Glomerular endothelial cell (primary cell): ENCODE measurements around the gene B2M. TPM values are rescaled to one million over a fixed set of nuclear protein-coding genes. Genes with fewer than 3 reads are reported as not detected.
"Not testable (repeated sequence)": the region's sequence is repeated elsewhere in the genome, so short reads cannot be mapped to it uniquely, and the experiment has no call there.

Experiments used
- DNase-seq: peaks from one replicate; pipeline ENCODE4 v3.0.0-alpha.2; 2011; ENCODE audit warnings: low read depth, low spot score; ENCODE audit errors: extremely low read depth
- total RNA-seq: library from RNA; depleted of rRNA; stranded (reverse); fragments of >200 nt; gene quantifications from 2 replicates; pipeline ENCODE4 v1.2.3, GENCODE V29; 2015

Gene B2M
- total RNA-seq, 1 donor from 2014 or later, result 4,884 TPM

GRCh38 chr15:44720460-44721176, 9.3 kb downstream of the B2M start:
- no peak for DNase-seq

GRCh38 chr15:44722011-44722410, 10.7 kb downstream of the B2M start:
- DNase-seq, result no peak

- no peak for DNase-seq
Measured at GRCh38 chr15:44726136-44726535, 14.8 kb downstream of the B2M start.

- DNase-seq, result peak; percentile 88
Measured at GRCh38 chr15:44726568-44727484, 15.5 kb downstream of the B2M start.

GRCh38 chr15:44727485-44728231, 16.3 kb downstream of the B2M start:
- no peak for DNase-seq

GRCh38 chr15:44728232-44728575, 16.9 kb downstream of the B2M start:
- not testable (repeated sequence) for DNase-seq

- peak; percentile 98 for DNase-seq
Measured at GRCh38 chr15:44728576-44729407, 17.5 kb downstream of the B2M start.

GRCh38 chr15:44729408-44730127, 18.3 kb downstream of the B2M start:
- DNase-seq, result no peak

- no peak for DNase-seq
Measured at GRCh38 chr15:44734839-44735481, 23.6 kb downstream of the B2M start.

- DNase-seq, result no peak
Measured at GRCh38 chr15:44735482-44736180, 24.3 kb downstream of the B2M start.

GRCh38 chr15:44736181-44736765, 25.0 kb downstream of the B2M start, which contains the start of gene TRIM69:
Gene TRIM69, plus strand, starts transcription at chr15:44736528. Its CDS starts 177 bp downstream, at chr15:44736705.
- DNase-seq, result no peak

- DNase-seq, result peak; percentile 57
Measured at GRCh38 chr15:44738340-44738984, 27.1 kb downstream of the B2M start.

GRCh38 chr15:44739222-44739847, 28.0 kb downstream of the B2M start:
- DNase-seq, result not testable (repeated sequence)

- DNase-seq, result not testable (repeated sequence)
Measured at GRCh38 chr15:44743454-44743853, 32.1 kb downstream of the B2M start.

GRCh38 chr15:44753345-44753744, 42.0 kb downstream of the B2M start:
- no peak for DNase-seq

- DNase-seq, result no peak
Measured at GRCh38 chr15:44763187-44763586, 51.9 kb downstream of the B2M start.

GRCh38 chr15:44763848-44764247, 52.5 kb downstream of the B2M start:
- DNase-seq, result no peak
